Sigmoid colon (tissue), 4 donors: ENCODE results near the gene SLC6A12.

ENCODE experiments used
- CTCF ChIP-seq, 4 experiments: fragments of 450-650 bp in 3 of 4; fragments of 200-600 bp in 1 of 4; IDR thresholded peaks; one replicate each; pipeline ENCODE4 v1.5.1; 2016 to 2019; ENCODE audit warnings: antibody characterized with exemption in 4 of 4, mild to moderate bottlenecking in 3 of 4, moderate library complexity in 2 of 4
- POLR2A ChIP-seq, 2 donors: fragments of 450-650 bp; IDR thresholded peaks; one replicate each; pipeline ENCODE4 v1.6.1; 2016; ENCODE audit warnings: antibody characterized with exemption in 2 of 2, mild to moderate bottlenecking in 2 of 2, moderate library complexity in 2 of 2
- POLR2AphosphoS5 ChIP-seq, 4 donors: sonication (generic); formaldehyde crosslinking; IDR thresholded peaks; one replicate each; pipeline ENCODE4 v1.6.1; 2017; ENCODE audit warnings: antibody characterized with exemption in 4 of 4

DNA sequence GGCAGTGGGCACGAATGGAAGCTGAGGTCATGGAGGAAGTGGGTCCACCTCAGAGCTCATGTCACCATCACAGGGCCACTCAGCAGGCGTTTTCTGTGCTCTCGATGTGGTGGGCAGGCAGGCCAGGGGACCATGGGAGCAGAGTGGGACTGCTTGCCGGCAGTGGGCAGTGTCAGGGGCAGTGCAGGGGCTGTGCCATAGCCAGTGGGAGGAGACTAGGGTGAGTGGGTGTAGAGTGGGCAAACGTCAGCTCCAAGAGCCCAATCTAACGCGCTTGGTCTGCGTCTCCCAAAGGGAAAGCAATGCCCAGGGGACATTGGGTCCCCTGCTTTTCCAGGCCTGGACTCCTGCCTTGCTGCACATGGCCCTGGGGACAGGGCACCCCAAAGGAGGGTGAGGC lies 58.3 kb downstream of the SLC6A12 start:
- TF ChIP-seq CTCF (IDR thresholded peaks at IDR 0.05): no peak
- TF ChIP-seq POLR2AphosphoS5 (IDR thresholded peaks at IDR 0.05): no peak
- TF ChIP-seq POLR2A (IDR thresholded peaks at IDR 0.05): no peak
